Stimulated activated CD4-positive, alpha-beta T cell treated with anti-CD3 and anti-CD28 coated beads, TNF-alpha, amount 100 ng/mL, for 1 hour (primary cell): ENCODE measurements around the gene ZBTB20.

ENCODE experiments used
- DNase-seq, 3 donors: peaks; one replicate each; pipeline ENCODE4 v3.0.0-alpha.2; 2020; ENCODE audit warnings: low read depth in 3 of 3, low spot score in 1 of 3

Gene ZBTB20

GRCh38 chr3:114939920-114940319, 207.2 kb downstream of the ZBTB20 start:
- DNase-seq = no peak

DNA sequence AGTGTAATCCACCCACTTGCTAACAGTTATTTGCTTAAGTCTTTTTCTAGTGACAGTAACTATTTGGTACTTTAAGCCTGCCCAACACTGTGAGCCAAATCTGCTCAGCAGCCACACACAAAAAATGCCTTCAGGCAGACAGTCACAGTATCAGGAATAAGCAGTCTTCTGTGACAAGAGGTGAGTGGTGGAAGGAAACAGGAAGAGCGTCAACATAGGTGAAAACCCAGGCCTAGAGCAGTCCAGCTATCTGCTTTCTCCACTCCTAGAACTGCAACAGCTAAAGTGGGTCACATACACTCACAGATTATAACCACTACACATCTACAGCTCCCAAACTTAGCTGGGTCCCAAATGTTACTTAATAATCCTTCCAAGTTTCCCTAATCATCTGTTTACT, 213.7 kb downstream of the ZBTB20 start:
- no peak for DNase-seq

DNA sequence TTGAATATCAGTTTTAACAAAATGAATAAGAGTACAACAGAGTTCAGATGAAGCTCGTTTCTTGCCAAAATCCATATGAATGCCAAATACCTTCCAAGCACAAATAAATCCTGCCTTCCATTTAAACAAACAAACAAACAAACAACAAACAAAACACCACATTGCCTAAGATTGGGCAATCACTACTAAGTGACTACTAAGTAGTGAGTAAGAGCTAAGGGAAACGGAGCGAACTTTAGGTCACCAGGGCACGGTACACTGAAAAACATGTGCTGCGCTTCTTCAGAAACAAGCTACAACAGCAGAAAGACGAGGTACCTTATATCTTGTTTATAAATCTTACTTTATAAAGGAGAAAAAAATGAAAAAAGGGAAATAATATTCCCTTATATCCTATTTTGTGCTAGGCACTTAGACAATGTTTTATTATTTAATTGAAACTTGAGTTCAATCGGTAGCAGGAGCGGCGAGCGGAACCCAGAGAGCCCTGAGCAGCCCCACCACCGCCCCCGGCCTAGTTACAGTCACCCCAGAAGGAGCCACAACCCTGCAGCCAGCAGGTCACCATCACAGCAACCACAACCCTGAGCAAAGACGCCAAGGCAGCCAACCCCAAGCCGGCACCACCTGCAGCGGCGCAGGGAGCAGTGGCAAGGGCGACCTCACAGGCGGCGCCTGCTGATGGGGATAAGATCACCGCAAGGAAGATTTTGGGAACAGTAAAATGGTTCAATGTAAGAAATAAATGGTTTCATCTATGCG, 216.9 kb downstream of the ZBTB20 start:
- DNase-seq = no peak

- DNase-seq = no peak
Measured at GRCh38 chr3:114928989-114929640, 218.0 kb downstream of the ZBTB20 start.

- DNase-seq = no peak
Measured at GRCh38 chr3:114904633-114905032, 242.5 kb downstream of the ZBTB20 start.

DNA sequence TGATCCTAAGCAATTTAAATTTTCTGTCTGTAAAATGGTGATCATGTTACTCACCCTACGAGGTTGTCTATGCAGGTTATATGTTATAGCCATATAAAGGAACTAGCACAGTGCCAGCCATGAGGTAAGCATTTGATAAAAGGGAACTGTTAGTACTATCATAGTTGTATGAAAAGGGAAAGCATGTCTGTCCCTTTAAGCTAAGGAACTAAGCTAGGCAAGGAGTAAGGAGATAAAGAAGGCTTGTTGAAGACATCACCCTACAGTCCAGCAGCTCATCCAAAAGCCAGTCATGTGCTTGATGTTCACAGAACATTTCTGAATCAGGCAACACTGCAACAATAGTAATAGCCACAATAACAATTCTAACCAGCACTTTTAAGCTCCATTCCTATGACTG, 243.9 kb downstream of the ZBTB20 start:
- DNase-seq = no peak

DNA sequence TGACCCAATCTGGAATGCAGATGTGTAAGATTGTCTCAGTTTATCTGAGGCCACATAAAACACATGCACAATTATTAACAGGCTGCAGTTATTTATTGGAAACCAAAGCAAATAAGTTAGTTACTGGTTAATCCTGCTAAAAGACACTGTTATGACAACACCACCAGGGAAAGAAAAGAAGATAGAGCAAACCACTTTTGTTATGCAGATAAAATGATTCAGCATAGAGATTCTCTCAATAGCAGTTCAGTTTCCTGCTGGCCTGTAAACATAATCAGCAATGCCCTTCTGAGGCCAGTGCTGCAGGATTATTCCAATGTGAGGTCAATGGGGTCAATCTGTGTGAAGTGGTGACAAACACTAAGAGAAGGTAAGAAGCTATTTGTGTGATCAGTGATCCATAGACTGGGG, 244.4 kb downstream of the ZBTB20 start:
- DNase-seq = no peak

DNA sequence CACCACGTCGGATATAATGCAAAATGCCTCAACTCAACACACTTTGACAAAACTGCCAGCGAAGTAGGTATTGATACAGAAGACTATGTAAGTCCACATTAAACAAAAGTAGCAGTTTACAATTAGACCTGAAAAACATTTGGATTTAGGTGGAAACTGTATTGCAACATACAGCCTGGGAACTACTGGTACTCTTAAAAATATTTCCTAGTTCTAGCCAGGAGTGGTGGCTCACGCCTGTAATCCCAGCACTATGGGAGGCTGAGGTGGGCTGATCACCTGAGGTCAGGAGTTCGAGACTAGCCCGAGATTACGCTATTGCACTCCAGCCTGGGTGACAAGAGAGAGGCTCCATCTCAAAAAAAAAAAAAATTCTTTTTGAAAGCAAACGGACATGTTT, 246.2 kb downstream of the ZBTB20 start:
- no peak for DNase-seq

- no peak for DNase-seq
Measured at GRCh38 chr3:114899186-114899931, 247.7 kb downstream of the ZBTB20 start.

DNA sequence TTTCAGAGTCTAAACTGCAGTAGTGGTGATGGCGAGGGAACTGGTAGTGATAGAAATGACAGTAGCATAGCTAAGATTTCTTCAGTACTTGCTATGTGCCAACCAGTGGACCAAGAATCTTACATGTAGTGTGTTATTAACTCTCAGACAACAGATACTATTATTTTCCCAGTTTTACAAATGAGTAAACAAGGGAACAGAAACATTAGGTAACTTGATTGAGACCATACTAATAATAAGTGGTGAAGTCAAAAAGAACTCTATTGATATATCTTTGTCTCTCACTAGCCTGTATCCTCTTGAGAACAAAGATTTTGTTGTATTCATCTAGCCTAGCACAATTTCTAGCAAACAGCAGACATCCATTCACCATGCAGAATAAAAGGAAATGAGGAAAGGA, 250.1 kb downstream of the ZBTB20 start:
- no peak for DNase-seq

DNA sequence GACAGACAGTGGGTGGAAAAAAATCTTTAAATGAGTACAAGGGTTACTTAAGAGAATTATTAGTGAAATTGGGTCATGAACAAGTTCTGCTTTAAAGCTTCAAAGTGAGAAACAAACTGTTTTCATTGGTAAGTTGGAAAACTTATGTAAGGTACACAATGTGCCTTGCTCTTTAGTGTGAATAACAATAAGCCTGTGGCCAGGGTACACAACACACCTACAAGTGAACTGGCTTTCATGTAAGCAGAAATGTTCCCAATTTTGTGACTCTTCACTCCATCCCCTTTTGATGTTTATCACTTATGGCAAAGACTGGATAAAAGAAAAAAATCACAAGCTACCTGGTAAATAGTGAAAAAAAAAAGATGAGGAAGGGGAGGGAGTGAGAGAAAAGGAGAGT, 253.7 kb downstream of the ZBTB20 start:
- DNase-seq = no peak

- no peak for DNase-seq
Measured at GRCh38 chr3:114892880-114893279, 254.2 kb downstream of the ZBTB20 start.

GRCh38 chr3:114892131-114892879, 254.8 kb downstream of the ZBTB20 start:
- no peak for DNase-seq

DNA sequence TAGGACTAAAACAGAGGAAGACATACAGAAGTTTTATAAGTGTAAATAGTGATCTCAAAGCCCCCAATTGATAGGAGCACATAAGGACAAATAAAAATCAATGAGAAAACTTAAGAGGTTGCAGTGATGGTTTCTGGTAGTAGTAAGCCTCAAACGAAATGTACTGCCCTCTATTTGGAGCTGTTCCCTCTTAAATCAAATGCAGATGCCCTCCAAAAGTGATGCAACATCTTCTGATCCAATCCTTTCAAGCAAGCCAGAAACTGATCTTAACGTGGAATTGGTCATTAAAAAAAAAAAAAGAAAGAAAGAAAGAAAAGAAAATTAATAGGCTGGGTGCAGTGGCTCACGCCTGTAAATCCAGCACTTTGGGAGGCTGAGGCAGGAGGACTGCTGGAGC, 259.3 kb downstream of the ZBTB20 start:
- no peak for DNase-seq

DNA sequence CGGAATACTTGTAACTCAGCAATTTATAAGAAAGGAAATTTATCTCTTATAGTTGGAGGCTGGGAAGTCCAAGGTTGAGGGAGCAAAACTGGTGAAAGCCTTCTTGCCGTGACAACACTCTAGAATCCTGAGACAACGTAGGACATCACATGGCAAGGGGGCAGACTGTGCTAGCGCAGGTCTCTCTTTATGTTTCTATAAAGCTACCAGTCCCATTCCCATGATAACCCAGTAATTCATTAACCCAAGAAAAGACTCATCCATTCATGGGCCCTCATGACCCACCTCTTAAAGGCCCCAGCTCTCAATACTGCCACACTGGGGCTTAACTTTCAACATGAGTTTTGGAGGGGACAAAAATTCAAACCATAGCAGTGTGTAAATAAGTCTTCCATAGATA, 260.2 kb downstream of the ZBTB20 start:
- DNase-seq = no peak

DNA sequence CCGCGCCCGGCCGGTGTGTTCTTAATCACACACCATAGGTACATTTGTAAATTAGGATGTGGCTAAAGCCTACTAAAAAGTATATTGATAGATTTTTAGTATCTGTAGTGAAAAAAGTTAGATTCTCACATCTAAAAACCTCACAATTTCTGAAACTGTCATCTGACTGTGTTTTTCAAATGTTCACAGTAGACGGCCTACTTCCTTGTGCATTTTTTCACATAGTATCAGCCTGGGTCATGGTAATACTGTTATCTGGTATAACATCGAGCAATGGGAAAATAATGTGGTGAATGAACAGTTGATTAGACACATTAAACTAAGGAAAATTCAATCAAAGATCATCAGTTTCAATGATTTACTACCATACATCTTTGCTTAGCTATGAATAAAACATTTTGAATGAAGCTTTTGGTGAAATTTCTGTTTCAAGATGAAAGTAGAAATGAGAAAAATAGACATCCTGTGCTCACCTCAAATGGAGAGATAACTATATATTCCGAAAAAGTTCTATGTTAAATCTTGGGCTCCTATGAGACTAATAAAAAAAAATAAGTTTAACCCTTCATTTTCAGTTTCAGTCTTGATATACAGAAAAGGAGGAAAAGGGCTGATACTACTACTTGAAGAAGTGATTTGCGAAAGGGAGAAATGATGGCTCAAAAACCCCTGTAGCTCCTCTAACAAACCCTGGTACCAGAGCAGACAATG, 262.7 kb downstream of the ZBTB20 start:
- no peak for DNase-seq

DNA sequence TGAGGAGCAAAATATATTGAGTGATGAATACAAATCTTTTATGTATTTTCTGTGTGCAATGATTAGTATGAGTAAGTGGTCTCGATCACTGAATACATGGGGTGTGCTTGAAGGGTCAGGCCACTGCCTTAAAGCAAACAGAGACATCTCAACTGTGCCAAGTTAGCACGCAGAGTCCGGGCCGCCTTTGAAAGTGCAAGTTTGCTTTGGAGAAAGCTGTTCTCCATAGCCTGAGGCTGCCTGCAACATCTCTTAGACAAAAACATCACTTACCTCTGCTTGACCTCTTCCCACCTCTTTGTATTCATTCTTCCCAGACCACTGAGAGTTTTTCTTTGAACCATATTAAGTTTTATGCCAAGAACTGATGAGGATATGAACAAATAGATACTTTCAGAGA, 267.0 kb downstream of the ZBTB20 start:
- DNase-seq = no peak

DNA sequence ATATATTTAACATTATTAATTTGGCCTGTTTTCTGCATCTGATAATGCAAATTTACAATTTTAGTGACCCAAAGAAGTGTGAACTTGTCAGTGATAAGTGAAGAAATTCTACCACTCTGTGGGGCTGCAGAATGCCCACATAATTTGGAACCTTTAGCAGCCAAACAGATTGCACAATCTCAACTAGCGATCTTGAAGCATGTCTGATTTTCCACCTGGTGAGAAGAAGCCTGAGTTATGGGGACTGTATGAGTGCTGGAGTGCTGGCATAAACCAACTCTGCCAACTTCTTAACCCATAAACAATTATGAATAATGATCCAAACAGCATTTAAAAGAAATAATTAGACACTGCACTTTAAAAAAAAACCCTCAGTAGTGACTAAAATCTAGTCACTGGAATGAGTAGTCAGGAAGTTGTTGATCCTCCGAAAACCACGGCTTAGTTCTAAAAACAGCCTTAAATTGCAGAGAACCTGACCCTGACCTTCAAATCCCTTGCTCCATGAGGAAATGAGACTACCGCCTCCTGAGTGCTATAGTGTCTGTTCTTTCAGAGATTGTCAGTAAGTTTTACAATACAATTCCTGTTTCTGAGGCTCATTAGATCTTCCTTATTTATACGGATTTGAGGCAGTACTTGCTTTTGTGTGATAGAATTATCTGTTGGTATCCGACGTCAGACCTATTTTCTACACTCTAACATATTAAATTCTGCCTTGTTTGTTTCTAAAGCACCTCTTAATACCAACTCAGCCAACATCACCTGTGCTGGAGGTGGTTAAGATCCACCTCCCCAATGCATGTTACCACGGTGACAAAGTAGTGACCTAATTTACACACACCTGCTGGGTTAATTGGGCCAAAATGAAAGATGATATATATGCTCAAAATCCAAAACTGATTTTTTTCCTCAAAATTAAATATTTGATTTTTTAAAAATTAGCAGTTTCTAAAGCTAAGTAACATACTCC, 267.7 kb downstream of the ZBTB20 start:
- no peak for DNase-seq

DNA sequence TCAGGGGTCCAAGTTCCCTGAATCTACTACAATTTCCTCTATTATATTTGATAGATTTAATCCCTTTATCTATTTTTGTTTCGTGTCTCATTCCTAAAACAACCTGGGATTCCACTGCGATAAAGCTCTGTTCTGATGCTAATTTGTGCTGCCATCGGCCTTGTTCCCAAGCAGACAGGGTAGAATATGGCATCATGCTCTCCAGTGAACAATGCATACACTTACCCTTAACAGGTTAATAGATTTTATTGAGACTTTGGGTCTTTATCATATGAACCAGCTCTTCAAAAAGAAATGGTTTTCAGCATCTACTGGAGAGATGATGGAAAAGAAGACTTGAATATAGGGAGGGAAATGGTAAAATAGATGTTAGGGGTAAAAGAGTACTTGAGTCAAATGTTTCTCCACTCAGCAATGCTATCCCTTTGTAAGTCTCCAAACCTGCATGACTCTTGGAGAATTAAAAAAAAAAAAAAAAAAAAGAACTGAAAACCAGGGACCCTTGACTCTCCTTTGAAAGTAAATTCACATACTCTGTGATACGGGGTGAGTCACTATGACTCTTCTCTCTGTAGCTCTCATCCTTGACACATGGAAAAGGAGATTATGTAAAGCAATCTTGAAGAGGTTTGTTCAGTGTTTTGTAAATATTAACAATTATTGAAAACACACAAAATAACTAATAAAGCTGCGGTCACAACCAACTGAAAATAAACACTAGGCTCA, 268.8 kb downstream of the ZBTB20 start:
- DNase-seq = no peak
